K562 treated with DMSO at 1 percent for 48 hours (cell line): ENCODE data around the gene TACC2. TPM values are rescaled to one million over a fixed set of nuclear protein-coding genes. Genes with fewer than 3 reads are reported as not detected.

Experiments
- total RNA-seq: library from RNA; unstranded; fragments of 300-600 nt; gene quantifications from 2 replicates; pipeline ENCODE4 v1.2.3, GENCODE V29; 2022; ENCODE audit warnings: low replicate concordance; ENCODE audit errors: extremely low read depth

TACC2 gene
- total RNA-seq: not detected in 2 replicates

DNA sequence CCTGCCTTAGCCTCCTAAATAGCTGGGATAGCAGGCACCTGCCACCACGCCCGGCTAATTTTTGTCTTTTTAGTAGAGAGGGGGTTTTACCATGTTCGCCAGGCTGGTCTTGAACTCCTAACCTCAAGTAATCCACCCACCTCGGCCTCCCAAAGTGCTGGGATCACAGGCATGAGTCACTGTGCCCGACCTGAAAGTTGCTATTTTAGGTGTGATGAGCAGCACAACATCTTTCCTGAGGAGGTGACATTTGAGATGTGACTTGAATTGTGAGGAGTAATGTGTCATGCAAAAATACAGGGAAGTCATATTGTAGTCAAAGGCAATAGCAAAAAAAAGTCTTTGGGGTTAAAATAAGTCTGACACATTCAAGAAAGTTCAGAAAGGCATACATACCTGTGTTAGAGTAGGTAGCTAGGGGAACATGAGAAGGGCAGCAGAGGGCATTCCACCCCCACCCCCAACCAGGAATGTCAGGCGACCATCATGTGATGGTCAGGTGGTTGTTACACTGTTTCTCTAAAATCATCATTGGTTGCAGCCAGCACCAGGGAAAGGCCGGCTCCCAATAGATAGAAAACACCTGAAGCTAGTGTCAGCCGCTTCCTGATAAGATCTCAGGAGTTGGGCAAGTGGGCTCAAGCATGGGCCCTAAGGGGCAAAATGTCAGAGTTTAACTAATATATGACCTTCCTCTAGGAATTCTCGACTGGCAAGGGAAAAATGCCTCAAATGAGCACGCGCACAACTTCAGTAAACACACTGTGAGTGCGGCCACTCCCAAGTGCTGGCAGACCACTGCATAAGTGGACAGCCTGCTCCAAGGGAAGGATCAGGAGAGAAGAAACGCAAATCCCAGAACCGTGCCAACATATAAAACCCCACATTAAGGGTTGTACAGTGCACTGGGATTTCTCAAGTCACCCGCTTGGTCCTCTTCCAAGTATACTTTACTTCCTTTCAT, at the start of gene TACC2:
Gene TACC2, plus strand, starts transcription at position 803 of the 964 bp plus-strand sequence. CDS start 32,819 bp downstream, outside the sequence.

GRCh38 chr10:121974535-121975294, 14.2 kb upstream of the TACC2 start, which contains the start of gene NSMCE4A:
NSMCE4A (minus strand) TSS chr10:121975217; CDS start chr10:121975165, 52 bp downstream.

DNA sequence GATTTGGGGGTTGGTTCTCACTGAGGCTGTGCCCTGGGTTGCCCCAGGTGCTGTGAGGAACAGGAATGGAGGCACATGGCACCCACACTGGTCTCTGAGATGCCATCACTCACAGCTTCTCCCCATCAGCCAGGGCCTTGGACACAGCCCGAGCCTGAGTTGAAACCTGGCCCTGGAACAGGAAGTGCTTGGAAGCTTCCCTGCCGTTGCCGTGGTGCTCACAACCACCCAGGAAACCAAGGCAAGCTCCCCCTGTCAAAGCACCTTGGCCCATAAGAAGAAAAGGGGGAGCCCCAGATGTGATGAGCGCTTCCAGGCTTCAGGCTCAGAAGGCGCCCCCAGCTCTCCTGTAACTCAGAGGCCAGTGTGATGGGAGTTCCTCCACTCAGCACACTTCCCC, 282.1 kb downstream of the TACC2 start, which contains the start of gene BTBD16:
Gene BTBD16, plus strand, starts transcription at position 221 of the 400 bp plus-strand sequence. CDS start 3,786 bp downstream, outside the sequence.

Other genes starting within 250 kb of the TACC2 start
- gene ATE1, start 61.1 kb upstream of the TACC2 start, total RNA-seq: not detected in 2 replicates
- not detected in 2 replicates for gene NSMCE4A, start 13.9 kb upstream of the TACC2 start, total RNA-seq